ENCODE measurements around the gene PTK6. TPM values are rescaled to one million over a fixed set of nuclear protein-coding genes. Genes with fewer than 3 reads are reported as not detected.
"Not testable (repeated sequence)": the region's sequence is repeated elsewhere in the genome, so short reads cannot be mapped to it uniquely, and the experiment has no call there.

The PTK6 gene
- polyA plus RNA-seq, 1 donor, result 1.1 TPM

DNA sequence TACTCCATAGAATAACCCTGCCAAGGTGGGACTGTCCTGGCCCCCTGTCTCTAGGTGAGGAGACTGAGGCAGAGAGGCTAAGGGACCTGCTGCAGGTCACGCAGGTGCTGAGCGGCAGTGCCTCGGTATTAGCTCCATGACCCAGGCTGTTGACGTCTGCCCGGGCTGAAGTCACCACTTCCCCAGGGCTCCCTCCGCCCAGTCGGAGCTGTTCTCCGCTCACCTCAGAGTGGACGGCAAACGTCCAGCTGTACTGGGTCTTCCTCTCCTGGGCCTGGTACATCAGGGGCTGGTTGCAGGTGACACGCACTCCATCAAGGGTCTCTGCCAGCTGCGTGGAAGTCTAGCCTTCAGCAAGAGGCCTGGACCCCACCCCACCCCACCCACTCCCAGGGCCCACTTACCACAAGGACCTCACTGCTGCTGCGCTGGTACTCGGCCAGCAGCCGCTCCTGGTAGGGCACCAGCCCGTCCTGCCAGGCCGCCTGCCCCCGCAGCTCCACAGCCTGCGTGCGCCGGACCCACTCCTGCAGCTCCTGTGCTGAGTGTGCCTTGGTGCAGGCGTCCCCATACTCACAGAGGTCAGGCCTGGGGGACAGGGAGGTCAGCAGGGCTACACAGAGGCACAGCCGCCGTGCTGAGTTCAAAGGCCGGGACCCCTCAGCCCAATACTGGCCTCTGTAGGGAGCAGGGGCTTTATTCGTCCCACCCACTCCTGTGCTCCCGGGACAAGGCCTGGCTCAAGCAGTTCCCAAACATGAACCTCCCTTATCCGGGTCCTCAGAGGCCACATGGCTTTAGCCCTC, 33.3 kb upstream of the PTK6 start:
- DNase-seq, result no peak

DNA sequence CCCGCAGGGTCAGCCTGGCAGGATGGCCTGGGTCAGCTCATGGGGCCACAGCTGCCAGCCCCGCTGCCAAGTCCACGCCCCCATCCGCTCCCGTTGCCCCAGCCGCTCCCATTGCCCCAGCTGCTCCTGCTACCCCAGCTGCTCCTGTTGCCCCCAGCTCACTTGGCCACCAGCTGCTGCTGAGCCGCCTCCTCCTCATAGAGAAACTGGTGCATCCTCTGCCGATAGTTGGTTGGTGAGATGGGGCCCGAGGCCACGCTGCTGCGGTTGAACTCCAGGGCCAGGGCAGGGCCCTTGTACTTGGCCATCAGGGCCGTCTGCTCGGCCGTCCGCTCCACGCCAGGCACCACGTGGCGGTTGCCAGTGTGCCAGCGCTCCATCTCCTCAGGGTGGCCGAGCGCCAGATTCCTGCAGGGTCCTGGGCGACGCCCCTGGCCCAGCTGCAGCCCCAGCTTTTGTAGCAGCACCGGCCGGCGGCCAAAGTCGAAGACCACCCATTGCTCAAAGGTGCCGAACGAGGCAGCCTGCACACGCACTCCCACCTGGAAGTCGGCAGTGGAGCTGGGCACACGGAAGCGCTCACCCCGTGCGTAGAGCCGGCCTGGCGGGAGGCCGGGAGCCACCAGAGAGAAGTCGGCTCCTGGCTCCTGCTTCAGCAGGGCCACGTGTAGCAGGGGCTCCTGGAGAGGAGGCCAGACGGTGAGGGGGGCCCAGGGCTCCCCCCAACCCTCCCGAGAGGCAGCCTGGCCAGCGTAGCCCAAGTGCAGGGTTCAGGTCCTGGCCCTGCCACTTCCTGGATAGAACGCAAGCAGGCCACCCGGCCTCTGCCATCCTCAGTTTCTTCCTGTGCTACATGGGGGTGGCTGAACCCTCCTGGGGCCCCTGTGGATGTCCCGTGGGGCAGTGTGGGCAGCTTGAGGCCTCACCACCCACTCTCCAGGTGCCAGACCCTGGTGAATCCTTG, 32.1 kb upstream of the PTK6 start:
- no peak for DNase-seq

DNA sequence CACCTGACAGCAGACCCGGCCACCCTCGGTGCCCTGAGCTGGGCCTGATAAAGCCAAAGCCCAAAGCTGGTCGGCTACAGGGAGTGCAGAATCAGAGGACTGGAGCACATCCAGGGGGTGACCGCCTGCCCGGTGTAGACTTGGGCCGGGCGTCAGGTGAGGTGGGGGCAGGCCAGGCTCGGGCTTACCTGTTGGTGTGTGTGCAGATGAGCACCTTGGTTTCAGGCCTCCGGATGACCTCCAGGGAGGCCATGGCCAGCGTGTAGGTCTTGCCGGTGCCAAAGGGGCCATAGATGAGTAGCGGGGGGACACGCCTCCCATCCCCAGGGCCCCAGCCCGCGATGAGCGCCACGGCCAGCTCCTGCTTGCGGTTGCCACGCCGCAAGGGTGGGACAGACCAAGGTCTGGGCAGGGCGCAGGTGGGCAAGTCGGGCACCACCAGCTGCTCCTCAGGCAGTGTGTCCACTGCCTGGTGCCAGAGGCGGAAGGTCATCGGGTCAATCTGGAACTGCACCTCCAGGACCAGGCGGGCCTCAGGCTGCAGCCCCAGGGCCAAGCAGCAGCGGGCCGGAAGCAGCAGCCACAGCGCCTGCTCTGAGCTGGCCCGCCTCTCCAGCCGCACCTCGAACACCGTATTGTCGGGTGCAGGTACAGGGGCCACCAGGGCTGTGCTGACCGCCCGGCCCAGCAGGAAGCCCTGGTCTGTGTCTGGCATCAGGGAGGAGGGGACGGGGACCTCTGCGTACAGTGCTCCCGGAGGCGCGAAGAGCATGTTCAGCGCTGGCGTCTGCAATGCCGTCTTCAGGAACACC, 31.2 kb upstream of the PTK6 start:
- no peak for DNase-seq

DNA sequence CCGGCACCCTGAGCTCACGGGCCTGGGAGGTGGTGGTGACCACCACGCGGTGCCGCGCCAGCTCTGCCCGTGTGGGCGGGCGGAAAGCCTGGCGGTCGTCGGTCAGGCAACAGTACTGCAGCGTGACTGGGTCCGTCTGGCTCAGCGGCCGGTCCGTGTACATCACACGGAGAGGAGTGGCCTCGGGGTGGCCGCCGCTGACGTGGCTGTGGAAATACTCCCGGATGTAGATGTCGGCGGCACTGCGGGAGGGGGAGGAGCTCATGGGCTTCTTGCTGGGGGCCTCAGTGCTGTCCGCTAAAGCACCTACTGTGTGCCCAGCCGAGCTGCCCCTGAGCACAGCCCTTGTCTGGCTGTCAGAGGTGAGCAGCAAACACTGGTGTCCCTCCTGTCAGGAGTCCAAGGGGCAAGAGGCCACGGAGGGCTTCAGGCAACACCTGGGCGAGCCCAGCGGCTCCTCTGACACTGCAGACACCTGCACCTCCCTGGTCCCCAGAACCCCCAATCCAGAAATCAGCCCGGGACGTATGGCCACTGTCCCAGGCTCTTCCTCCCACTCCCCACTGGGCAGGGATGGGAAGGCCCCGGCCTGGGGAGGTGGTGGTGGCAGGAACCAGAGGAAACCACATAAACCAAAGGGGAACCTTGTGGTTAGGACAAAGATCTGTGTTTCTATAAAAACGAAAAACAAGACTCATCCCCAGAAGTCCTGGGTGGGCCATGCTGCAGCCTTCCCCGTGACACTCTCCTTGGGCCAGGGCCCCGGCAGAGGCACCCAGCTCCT, 30.4 kb upstream of the PTK6 start:
- DNase-seq, result no peak

DNA sequence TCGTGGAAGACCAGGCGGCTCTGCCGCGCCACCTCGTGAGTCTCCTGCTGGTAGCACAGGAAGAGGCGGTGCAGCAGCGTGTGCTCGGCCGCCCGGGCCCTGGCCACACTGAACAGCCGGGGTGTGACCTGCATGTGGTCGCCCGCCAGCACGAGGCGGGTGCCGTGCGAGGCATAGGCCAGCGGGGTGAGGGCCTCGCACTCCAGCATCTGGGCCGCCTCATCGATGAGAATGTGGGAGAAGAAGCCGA, 29.9 kb upstream of the PTK6 start:
- no peak for DNase-seq

DNA sequence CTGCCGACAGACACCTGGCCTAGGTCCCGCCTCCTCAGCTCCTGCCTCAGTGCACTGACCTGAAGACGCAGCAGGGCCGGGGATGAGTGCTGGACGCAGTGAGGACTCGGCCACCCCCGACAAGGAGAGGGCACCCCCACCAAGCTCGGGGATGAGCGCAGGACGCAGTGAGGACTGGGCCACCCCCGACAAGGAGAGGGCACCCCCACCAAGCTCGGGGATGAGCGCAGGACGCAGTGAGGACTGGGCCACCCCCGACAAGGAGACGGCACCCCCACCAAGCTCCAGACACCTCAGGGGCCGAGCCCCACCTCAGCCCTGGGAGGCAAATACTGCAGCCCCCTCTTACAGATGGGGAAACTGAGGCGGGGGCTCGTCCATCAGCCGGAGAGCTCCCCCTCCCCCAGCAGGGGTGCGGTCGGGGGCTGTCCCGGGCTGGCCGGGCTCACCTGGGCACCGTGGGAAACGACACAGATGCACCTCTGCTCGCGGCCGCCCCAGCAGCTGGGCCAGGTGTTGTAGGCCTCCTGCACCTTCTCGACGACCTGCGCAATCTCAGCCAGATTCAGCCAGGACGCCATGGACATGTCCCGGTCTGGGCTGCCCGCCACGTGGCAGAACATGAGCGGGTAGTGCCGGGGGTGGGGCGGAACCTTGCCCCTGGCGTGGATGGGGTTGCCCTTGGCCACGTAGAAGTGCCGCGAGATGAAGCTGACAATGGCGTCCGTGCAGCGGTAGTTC, 29.4 kb upstream of the PTK6 start:
- no peak for DNase-seq

DNA sequence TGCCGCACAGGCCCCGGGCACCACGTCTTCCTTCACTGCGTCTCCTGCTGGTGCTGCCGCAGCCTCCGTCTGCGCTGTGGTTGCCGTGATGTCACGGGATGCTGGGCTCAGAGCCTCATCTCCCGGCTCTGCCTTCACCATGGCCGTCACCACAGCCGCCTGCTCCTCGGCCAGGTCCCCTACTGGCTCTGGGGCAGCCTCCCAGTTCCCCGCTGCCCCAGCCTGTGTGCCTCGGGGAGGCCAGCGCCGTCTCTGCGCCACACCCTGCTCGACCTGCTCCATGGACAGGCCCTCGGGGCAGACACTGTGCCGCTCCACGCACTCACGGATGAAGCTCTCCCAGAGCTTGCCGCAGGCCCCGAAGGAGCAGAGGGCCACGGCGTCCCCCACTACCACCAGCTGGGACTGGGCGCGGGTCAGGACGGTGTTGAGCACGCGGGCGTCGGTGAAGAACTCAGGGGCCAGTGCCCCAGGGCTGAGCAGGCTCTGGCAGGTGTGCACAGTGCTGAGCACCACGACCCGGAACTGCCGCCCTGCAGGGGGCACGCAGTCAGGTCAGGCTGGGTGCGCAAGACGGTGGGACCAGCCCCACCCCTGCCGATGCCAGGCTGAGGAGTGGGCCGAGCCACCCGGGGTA, 28.6 kb upstream of the PTK6 start:
- DNase-seq, result no peak

DNA sequence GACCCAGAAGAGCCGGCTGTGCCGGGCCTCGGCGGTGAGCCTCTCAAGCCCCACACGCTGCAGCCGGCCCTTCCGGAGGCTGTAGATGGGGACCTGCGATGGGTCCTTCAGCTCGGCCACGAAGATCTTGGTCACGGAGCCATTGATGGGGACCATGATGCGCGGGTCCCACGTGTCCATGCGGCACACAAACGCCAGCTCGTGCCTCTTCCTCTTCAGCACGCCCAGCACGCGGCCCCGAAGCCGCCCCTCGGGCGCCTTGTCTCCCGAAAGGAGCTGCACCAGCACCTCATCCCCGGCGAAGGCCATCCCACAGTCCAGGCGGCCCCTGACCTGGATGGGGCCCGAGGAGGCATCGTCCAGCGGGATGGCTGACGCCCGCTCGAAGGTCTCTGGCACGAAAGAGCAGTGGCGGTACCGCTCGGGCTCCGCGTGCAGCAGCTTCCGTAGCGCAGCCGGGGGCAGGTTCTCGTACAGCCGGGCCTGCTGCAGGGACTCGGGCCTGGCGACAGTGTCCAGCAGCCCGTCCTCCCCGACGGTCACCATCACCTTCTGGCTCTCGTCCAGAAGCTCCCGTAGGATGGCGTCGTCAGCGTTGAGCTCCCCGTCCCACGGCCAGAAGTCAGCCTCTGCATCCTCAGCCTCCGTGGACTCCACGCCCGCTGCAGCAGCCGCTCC, 28.0 kb upstream of the PTK6 start:
- no peak for DNase-seq

DNA sequence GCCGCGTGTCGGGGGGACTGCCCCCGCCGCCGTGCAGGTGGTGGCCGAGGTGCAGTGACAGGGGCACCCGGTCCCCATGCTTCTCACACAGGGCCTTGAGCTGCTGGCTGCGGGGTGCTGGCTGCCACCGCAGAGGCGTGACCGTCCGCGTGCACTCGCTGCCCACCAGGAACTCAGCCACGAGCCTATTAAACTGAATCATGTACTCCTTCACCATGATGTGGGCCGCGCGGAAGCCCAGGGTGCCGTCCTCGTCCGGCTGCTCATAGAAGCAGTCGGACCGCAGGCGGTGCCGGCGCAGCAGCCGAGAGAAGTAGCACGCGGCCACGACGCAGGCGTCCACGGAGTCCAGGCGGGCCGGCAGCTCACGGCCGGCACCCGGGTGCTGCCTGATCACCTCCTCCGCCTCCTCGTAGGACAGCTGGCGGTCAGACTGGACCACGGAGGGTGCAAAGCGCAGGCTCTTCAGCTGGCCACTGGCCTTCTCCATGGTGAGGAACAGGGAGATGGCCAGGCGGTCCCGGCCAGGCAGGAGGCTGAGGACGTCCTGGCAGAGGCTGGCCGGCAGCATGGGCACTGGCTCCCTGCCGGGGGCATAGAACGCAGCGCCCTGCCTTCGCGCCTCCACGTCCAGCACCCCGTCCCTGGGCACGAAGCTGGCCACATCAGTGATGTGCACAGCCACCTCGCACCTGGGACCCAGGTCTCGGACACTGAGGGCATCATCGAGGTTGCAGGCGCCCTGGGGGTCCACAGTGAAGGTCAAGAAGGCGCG, 27.0 kb upstream of the PTK6 start:
- DNase-seq, result no peak

DNA sequence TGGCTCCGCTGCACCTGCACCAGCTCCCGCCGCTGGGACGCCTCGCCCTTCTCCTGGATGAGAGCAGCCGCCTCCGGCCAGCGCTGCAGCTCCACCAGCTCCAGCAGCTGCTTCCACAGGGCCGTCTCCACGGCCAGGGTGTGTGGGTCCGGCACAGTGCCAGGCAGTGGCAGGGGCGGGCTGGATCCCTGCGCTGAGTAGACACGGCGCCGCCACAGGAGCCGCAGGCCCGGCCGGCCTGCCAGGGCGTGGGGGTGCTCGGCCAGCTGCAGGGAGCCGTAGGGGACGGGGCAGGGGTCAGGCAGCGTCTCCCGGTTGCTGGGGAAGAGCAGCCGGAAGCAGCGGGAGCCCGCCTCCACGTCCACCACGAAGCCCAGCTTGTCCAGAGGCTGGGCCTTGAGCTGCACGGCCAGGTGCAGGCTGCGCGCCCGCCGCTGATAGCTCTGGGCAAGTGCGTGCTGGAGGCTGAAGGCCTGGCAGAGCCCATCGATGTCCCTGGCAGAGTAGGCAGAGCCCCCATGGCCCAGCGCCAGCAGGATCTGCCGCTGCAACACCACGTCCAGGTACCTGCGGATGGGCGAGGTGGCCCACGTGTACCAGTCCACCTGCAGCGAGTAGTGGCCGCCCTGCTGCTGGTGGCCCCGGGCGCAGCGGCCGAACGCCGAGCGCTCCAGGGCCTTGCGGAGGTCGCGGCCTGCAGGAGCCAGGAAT, 26.2 kb upstream of the PTK6 start:
- no peak for DNase-seq

DNA sequence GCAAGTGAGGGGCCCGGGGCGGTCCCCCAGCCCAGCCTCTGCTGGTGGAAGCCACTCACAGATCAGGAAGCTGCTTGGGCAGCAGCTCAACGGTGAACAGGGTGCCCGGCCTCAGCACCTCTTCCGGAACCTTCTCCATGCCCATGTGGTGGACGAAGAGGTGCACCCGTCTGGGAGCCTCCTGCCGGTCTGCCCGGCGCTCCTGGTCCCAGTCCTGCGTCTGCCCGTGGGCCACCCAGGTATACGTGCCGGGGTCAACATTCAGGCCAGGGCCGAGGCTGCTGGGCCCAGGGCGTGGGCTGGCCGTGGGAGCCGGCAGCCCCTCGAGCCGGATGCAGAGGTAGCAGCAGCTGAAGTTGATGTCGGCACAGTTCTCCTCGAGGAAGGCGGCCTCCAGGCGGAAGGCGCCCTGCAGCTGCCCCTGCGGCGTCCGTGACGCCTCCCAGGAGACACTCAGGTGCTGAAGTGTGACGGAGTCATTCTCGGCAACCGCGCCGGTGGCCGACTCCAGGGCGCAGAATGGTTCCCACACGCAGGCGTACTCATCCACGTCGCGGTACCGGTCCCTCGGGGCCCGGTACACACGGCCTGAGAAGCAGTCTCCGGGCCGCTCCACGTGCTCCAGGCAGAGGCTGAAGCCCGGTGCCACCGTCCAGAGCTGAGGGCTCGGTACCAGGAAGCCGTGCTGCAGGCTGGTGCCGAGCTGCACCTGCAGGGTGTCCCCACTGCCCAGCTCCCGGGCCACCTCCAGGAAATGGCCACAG, 25.5 kb upstream of the PTK6 start:
- no peak for DNase-seq

DNA sequence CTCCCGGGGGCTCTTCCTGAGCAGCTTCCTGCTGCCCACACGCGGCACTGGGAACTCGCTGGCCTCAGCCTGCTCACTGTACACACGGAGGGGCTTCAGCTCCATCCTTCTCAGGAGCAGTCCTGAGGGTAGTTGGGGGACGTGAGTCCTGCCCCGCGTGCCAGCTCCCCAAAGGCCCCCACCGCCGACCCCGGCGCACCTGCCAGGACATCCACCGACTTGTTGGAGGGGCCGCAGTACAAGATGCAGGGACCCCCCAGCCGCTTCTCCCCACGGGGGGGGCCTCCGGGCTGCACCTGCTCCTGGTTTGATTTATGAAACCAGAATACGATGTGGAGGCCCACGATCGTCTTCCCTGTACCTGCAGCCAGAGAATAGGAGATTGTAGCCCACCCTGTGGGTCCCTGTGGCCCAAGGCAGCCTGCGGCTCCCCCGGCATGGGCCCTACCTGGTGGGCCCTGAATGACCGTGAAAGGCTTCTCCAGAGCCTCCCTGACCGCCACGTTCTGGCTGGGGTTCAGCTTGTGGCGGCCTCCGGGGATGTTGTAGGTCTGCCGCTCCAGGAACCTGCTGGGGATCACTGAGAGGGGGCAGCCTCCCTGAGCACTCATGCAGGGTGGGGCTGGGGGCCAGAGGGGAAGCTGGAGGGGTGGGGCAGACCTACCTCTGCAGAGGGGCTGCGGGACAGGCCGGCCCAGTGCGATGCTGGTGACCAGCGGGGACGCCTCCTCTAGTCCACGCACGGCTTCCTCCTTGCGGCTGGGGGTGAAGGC, 24.6 kb upstream of the PTK6 start:
- DNase-seq, result no peak

DNA sequence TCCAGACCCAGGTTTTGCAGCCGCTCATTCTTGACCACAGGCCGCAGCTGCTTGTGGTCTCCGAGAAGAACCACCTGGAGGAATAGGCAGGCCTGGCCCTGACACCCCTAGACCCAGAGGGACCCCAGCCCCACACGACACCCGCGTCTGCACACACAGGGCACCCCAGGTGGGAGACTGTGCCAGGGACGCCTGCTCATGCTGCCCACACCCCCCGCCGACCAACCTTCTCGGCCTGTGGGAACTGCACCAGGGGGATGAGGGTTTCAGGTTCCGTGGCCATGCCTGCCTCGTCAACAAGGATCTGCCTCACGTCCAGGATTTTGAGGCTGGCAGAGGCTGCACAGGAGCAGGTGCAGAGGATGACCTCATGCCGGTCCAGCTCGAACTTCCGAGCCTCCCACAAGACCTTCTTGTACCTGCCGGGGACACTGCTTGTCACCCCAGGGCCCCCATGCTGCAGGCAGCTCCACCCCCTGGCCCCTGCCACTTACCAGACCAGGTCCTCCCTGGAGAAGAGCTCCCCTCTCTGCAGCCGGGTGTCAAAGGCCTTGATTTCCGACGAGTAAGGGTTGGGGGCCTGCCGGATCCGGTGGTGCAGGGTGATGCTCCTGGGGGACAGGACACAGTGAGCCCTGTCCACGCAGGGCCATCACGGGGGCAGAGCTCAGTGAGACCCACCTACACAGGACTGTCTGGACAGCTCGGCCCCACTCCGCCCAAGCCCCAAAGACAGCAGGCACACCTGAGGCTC, 23.9 kb upstream of the PTK6 start:
- no peak for DNase-seq

DNA sequence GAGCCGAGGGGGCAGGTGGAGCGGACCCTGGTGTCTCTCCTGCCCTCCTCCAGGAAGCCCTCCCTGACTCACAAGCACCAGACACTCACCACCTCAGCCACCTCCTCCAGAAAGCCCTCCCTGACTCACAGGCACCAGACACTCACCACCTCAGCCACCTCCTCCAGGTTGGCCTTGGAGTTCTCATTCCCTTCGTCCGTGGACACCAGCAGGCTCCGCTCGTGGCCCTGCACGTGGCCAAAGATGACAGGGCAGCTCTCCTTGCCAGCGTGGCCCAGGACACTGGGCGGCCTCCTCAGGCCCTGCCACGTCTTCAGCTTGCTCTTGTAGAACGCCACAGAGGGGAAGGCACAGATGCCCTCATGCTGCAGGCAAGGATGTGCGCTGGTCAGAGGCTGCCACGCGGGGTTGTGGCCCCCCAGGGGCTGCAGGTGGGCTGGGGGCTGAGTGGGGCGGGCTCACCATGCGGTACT, 23.2 kb upstream of the PTK6 start:
- DNase-seq, result no peak

DNA sequence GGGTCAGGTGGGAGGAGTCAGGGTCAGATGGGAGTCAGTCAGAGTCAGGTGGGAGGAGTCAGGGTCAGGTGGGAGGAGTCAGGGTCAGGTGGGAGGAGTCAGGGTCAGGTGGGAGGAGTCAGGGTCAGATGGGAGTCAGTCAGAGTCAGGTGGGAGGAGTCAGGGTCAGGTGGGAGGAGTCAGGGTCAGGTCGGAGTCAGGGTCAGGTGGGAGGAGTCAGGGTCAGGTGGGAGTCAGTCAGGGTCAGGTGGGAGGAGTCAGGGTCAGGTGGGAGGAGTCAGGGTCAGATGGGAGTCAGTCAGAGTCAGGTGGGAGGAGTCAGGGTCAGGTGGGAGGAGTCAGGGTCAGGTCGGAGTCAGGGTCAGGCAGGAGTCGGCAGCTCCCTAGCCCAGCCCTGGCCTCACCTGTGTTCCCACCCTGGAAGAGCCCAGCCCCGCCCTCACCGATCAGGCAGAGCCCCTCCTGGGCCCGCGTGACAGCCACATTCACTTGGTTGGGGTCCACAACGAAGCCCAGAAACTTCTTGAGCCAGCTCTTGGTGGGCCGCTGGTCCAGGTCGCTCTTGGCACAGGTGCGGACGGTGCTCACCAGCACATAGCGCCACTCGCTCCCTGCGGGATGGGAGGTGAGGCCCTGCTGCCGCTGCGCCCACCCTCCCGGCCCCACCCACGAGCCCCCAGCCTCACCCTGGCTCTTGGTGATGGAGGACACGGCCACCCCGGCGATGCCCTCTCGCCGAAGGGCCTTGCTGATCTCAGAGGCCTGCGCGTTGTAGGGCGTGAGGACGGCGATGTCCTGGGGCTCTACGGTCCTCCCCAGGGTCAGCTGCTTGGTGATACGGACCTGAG, 22.5 kb upstream of the PTK6 start:
- DNase-seq, result not testable (repeated sequence)
